ENCODE measurements around the gene CCNYL1.
"Not testable (repeated sequence)": the region's sequence is repeated elsewhere in the genome, so short reads cannot be mapped to it uniquely, and the experiment has no call there.

Gene CCNYL1

DNA sequence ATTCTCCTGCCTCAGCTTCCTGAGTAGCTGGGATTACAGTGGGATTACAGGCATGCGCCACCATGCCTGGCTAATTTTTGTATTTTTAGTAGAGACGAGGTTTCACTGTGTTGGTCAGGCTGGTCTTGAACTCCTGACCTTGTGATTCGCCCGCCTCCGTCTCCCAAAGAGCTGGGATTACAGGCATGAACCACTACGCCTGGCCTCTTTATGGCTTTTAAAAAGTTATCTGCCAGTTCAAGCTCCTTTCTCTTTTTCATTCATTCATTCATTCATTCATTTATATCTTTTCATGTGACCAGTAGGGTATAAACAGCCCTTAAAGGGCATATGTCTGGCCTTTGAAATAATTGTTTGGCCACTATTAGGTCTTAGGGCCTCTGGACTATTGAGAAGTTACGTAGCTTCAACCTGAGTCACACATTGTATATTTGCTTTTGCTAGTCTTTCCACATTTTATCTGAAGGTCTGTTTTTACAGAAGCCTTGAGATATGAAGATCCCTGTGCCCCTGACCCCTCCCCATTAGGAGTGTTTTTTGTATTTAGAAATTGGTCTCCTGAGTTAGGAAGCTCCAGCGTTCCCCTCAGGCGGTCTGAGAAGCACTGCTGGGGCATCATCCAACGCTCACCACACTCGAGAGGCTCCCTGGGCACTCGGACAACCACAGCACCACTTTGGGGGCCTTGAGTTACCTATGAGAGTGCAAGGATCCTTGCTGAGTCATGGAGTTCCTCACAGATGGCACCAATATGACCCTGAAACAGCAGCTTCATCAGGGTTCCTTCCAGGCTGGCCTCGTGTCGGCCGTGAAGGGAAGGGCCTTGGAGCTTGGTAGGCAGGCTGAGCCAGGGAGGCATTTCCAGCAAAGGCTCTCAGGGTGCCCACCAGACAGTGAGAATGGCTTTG, 36.5 kb downstream of the CCNYL1 start:
- Histone ChIP-seq H3K36me3 (ENCODE audit: control insufficient read depth, insufficient read depth, low read length) (no peaks in the 10 kb centered on the region), H3K4me3 (ENCODE audit: low read length) (no peak overlapping the region), H3K9ac (ENCODE audit: low read length) (no peak overlapping the region), H3K4me1 (ENCODE audit: control insufficient read depth, insufficient read depth, low read length) (peaks cover 14% of the 10 kb centered on the region), H3K27me3 (ENCODE audit: control insufficient read depth, insufficient read depth, low read length) (no peaks in the 10 kb centered on the region), H3K9me3 (ENCODE audit: control insufficient read depth, low read length) (no peaks in the 10 kb centered on the region)

GRCh38 chr2:207748993-207749392, 37.6 kb downstream of the CCNYL1 start:
- Histone ChIP-seq H3K4me3 (ENCODE audit: low read length) (no peak overlapping the region), H3K27me3 (ENCODE audit: control insufficient read depth, insufficient read depth, low read length) (no peaks in the 10 kb centered on the region), H3K36me3 (ENCODE audit: control insufficient read depth, insufficient read depth, low read length) (no peaks in the 10 kb centered on the region), H3K4me1 (ENCODE audit: control insufficient read depth, insufficient read depth, low read length) (peaks cover 14% of the 10 kb centered on the region), H3K9ac (ENCODE audit: low read length) (no peak overlapping the region), H3K9me3 (ENCODE audit: control insufficient read depth, low read length) (no peaks in the 10 kb centered on the region)

- Histone ChIP-seq H3K4me1 (ENCODE audit: control insufficient read depth, insufficient read depth, low read length) (peaks cover 14% of the 10 kb centered on the region), H3K9ac (ENCODE audit: low read length) (no peak overlapping the region), H3K27me3 (ENCODE audit: control insufficient read depth, insufficient read depth, low read length) (no peaks in the 10 kb centered on the region), H3K36me3 (ENCODE audit: control insufficient read depth, insufficient read depth, low read length) (no peaks in the 10 kb centered on the region), H3K4me3 (ENCODE audit: low read length) (no peak overlapping the region), H3K9me3 (ENCODE audit: control insufficient read depth, low read length) (no peaks in the 10 kb centered on the region)
Observed at GRCh38 chr2:207749873-207750272, 38.4 kb downstream of the CCNYL1 start.

- Histone ChIP-seq H3K9me3 (ENCODE audit: control insufficient read depth, low read length) (no peaks in the 10 kb centered on the region), H3K9ac (ENCODE audit: low read length) (no peak overlapping the region), H3K27me3 (ENCODE audit: control insufficient read depth, insufficient read depth, low read length) (no peaks in the 10 kb centered on the region), H3K36me3 (ENCODE audit: control insufficient read depth, insufficient read depth, low read length) (no peaks in the 10 kb centered on the region), H3K4me1 (ENCODE audit: control insufficient read depth, insufficient read depth, low read length) (peaks cover 14% of the 10 kb centered on the region), H3K4me3 (ENCODE audit: low read length) (no peak overlapping the region)
Observed at GRCh38 chr2:207750345-207750744, 38.9 kb downstream of the CCNYL1 start.

GRCh38 chr2:207750876-207751275, 39.4 kb downstream of the CCNYL1 start:
- Histone ChIP-seq H3K9ac (ENCODE audit: low read length) (no peak overlapping the region), H3K27me3 (ENCODE audit: control insufficient read depth, insufficient read depth, low read length) (no peaks in the 10 kb centered on the region), H3K9me3 (ENCODE audit: control insufficient read depth, low read length) (no peaks in the 10 kb centered on the region), H3K36me3 (ENCODE audit: control insufficient read depth, insufficient read depth, low read length) (no peaks in the 10 kb centered on the region), H3K4me1 (ENCODE audit: control insufficient read depth, insufficient read depth, low read length) (peaks cover 14% of the 10 kb centered on the region), H3K4me3 (ENCODE audit: low read length) (no peak overlapping the region)

GRCh38 chr2:207753688-207754087, 42.2 kb downstream of the CCNYL1 start:
- not testable (repeated sequence) for H3K9me3 ChIP-seq (ENCODE audit: control insufficient read depth, low read length); H3K4me3 ChIP-seq (ENCODE audit: low read length); H3K27me3 ChIP-seq (ENCODE audit: control insufficient read depth, insufficient read depth, low read length); H3K9ac ChIP-seq (ENCODE audit: low read length); H3K36me3 ChIP-seq (ENCODE audit: control insufficient read depth, insufficient read depth, low read length)
- H3K4me1 ChIP-seq (ENCODE audit: control insufficient read depth, insufficient read depth, low read length): peaks cover 10% of the 10 kb centered on the region

- Histone ChIP-seq H3K4me1 (ENCODE audit: control insufficient read depth, insufficient read depth, low read length) (peaks cover 8% of the 10 kb centered on the region), H3K9me3 (ENCODE audit: control insufficient read depth, low read length) (no peaks in the 10 kb centered on the region), H3K36me3 (ENCODE audit: control insufficient read depth, insufficient read depth, low read length) (no peaks in the 10 kb centered on the region), H3K27me3 (ENCODE audit: control insufficient read depth, insufficient read depth, low read length) (no peaks in the 10 kb centered on the region), H3K4me3 (ENCODE audit: low read length) (no peak overlapping the region), H3K9ac (ENCODE audit: low read length) (no peak overlapping the region)
Observed at GRCh38 chr2:207754498-207755383, 43.3 kb downstream of the CCNYL1 start.

DNA sequence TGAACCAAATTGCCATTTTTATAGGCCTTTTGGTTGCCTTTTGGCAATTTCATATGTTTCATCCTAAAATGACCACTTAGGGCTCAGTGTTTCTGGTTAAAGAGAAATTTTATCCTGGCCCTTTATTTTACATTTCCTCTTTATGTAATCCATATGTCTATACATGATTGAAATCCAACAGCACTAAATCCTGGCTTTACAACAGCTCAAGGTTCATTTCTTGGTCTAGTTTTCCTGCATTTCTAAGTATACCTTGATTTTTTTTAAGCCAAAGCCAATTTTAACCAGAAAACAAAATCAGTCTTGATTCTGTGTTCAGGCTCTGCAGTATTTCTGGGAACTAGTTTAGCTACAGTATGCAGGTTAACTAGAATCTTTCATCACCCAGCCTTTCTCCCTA, 46.6 kb downstream of the CCNYL1 start:
- Histone ChIP-seq H3K9me3 (ENCODE audit: control insufficient read depth, low read length) (no peaks in the 10 kb centered on the region), H3K4me3 (ENCODE audit: low read length) (no peak overlapping the region), H3K4me1 (ENCODE audit: control insufficient read depth, insufficient read depth, low read length) (no peaks in the 10 kb centered on the region), H3K9ac (ENCODE audit: low read length) (no peak overlapping the region), H3K36me3 (ENCODE audit: control insufficient read depth, insufficient read depth, low read length) (peaks cover 3% of the 10 kb centered on the region), H3K27me3 (ENCODE audit: control insufficient read depth, insufficient read depth, low read length) (no peaks in the 10 kb centered on the region)

- Histone ChIP-seq H3K4me1 (ENCODE audit: control insufficient read depth, insufficient read depth, low read length) (peaks cover 14% of the 10 kb centered on the region), H3K9ac (ENCODE audit: low read length) (no peak overlapping the region), H3K36me3 (ENCODE audit: control insufficient read depth, insufficient read depth, low read length) (peaks cover 3% of the 10 kb centered on the region), H3K4me3 (ENCODE audit: low read length) (no peak overlapping the region), H3K27me3 (ENCODE audit: control insufficient read depth, insufficient read depth, low read length) (no peaks in the 10 kb centered on the region), H3K9me3 (ENCODE audit: control insufficient read depth, low read length) (no peaks in the 10 kb centered on the region)
Observed at GRCh38 chr2:207759890-207760289, 48.5 kb downstream of the CCNYL1 start.

- no peak overlapping the region for H3K4me3 ChIP-seq (ENCODE audit: low read length)
- H3K27me3 ChIP-seq (ENCODE audit: control insufficient read depth, insufficient read depth, low read length): no peaks in the 10 kb centered on the region
- H3K4me1 ChIP-seq (ENCODE audit: control insufficient read depth, insufficient read depth, low read length): peaks cover 18% of the 10 kb centered on the region
- no peak overlapping the region for H3K9ac ChIP-seq (ENCODE audit: low read length)
- peaks cover 3% of the 10 kb centered on the region for H3K36me3 ChIP-seq (ENCODE audit: control insufficient read depth, insufficient read depth, low read length)
- no peaks in the 10 kb centered on the region for H3K9me3 ChIP-seq (ENCODE audit: control insufficient read depth, low read length)
Observed at GRCh38 chr2:207760453-207760852, 49.0 kb downstream of the CCNYL1 start.

DNA sequence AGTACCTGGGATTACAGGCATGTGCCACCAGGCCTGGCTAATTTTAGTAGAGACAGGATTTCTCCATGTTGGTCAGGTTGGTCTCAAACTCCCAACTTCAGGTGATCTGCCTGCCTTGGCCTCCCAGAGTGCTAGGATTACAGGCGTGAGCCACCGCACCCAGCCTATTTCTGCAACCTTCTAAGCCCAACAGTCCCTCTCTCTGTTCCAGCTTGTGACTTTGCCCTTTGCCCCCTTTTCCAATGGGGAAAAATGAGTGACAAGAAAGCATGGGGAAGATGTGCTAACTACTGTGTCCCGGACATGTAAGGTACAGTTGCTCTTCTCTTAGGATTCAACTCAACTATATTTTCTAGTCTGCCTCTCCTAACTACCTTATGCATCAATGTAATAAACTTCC, 50.0 kb downstream of the CCNYL1 start:
- H3K4me3 ChIP-seq (ENCODE audit: low read length); H3K9ac ChIP-seq (ENCODE audit: low read length); H3K27me3 ChIP-seq (ENCODE audit: control insufficient read depth, insufficient read depth, low read length); H3K9me3 ChIP-seq (ENCODE audit: control insufficient read depth, low read length); H3K36me3 ChIP-seq (ENCODE audit: control insufficient read depth, insufficient read depth, low read length): not testable (repeated sequence)
- peaks cover 23% of the 10 kb centered on the region for H3K4me1 ChIP-seq (ENCODE audit: control insufficient read depth, insufficient read depth, low read length)

DNA sequence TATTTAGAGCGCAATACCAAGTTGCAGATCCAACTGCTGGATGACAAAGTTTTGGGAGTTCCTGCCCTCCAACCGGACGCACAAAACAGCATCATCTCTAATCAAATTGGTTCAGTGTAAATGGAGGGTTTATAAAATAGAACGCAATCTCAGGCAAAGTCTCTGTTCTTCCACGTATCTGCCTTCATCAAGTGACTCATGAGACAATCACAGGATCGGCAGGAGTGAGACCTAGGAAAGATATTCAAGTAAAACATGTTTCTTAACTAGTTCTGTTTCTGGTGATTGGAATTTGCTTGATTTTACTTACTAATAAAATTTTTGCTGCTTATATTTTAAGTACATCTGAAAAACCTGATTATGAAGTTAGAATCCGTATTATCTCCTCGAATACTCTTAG, 50.7 kb downstream of the CCNYL1 start:
- no peak overlapping the region for H3K9ac ChIP-seq (ENCODE audit: low read length)
- no peak overlapping the region for H3K4me3 ChIP-seq (ENCODE audit: low read length)
- no peaks in the 10 kb centered on the region for H3K9me3 ChIP-seq (ENCODE audit: control insufficient read depth, low read length)
- peaks cover 3% of the 10 kb centered on the region for H3K36me3 ChIP-seq (ENCODE audit: control insufficient read depth, insufficient read depth, low read length)
- peaks cover 30% of the 10 kb centered on the region for H3K4me1 ChIP-seq (ENCODE audit: control insufficient read depth, insufficient read depth, low read length)
- H3K27me3 ChIP-seq (ENCODE audit: control insufficient read depth, insufficient read depth, low read length): no peaks in the 10 kb centered on the region
